Stimulated activated CD4-positive, alpha-beta T cell treated with anti-CD3 and anti-CD28 coated beads, TNF-alpha, amount 100 ng/mL, for 24 hours (primary cell): Measurements from ENCODE around the gene LRRC4B.
A peak's percentile ranks its signal among the peaks of the same experiment; 100 is the strongest.

Experiments
- DNase-seq, 3 experiments: peaks; one replicate each; pipeline ENCODE4 v3.0.0-alpha.2; 2020; ENCODE audit warnings: low read depth in 3 of 3

The LRRC4B gene

GRCh38 chr19:50573741-50574461, 5.7 kb upstream of the LRRC4B start:
- DNase-seq, result no peak

- DNase-seq, result no peak
Measured at GRCh38 chr19:50570997-50571396, 2.8 kb upstream of the LRRC4B start.

GRCh38 chr19:50569938-50570540, 1.8 kb upstream of the LRRC4B start:
- no peak for DNase-seq

- no peak for DNase-seq
Measured at GRCh38 chr19:50568728-50569698, 778 bp upstream of the LRRC4B start.

GRCh38 chr19:50567052-50567841, 988 bp downstream of the LRRC4B start:
- DNase-seq, result no peak

GRCh38 chr19:50565984-50566903, 2.0 kb downstream of the LRRC4B start:
- peak in 1 of 3 experiments; percentile 50 for DNase-seq

GRCh38 chr19:50564229-50565105, 3.8 kb downstream of the LRRC4B start:
- no peak for DNase-seq

GRCh38 chr19:50563597-50563996, 4.6 kb downstream of the LRRC4B start:
- no peak for DNase-seq

- DNase-seq, result no peak
Measured at GRCh38 chr19:50562996-50563395, 5.2 kb downstream of the LRRC4B start.

- no peak for DNase-seq
Measured at GRCh38 chr19:50562329-50562728, 5.9 kb downstream of the LRRC4B start.

- DNase-seq, result no peak
Measured at GRCh38 chr19:50559636-50560035, 8.6 kb downstream of the LRRC4B start.

GRCh38 chr19:50558449-50558848, 9.8 kb downstream of the LRRC4B start:
- no peak for DNase-seq

GRCh38 chr19:50558039-50558438, 10.2 kb downstream of the LRRC4B start:
- DNase-seq, result no peak

- DNase-seq, result no peak
Measured at GRCh38 chr19:50557009-50557613, 11.1 kb downstream of the LRRC4B start.

GRCh38 chr19:50556282-50557008, 11.8 kb downstream of the LRRC4B start:
- peak; percentile 54 to 80 (median 57) for DNase-seq

GRCh38 chr19:50555450-50556281, 12.6 kb downstream of the LRRC4B start:
- DNase-seq, result no peak

GRCh38 chr19:50555033-50555432, 13.2 kb downstream of the LRRC4B start:
- no peak for DNase-seq
